Stimulated activated CD8-positive, alpha-beta memory T cell treated with anti-CD3 and anti-CD28 coated beads, Interleukin-15, amount 100 ng/mL, for 24 hours (primary cell): ENCODE results near the gene KRTAP3-1.

ENCODE experiments used
- DNase-seq: peaks from one replicate; pipeline ENCODE4 v3.0.0-alpha.2; 2020; ENCODE audit warnings: low read depth

Gene KRTAP3-1

DNA sequence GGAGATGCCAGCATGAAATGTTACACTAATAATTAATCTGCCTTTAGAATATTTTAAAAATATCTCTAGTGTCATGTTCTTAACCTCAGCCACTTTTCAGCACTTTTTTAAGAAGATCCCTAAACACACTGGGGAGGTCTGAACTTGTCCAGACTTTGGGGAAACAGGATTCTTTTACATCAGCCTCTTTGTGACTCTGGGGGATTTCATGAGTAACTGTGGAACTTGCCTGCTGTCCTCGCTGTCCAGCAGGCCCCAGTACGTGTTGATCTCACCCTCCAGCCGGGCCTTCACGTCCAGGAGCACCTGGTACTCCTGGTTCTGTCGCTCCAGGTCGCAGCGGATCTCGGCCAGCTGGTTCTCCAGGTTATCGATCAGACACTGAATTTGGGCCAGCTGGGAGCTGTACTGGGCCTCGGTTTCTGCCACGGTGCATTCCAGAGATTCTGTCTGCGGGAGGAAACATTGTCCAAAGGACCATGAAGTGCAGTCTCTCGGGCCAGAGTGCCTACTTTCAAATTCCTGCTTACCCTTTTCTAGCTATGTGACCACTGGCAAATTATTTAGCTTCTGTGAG is 30.3 kb downstream of the KRTAP3-1 start:
- DNase-seq, result no peak

DNA sequence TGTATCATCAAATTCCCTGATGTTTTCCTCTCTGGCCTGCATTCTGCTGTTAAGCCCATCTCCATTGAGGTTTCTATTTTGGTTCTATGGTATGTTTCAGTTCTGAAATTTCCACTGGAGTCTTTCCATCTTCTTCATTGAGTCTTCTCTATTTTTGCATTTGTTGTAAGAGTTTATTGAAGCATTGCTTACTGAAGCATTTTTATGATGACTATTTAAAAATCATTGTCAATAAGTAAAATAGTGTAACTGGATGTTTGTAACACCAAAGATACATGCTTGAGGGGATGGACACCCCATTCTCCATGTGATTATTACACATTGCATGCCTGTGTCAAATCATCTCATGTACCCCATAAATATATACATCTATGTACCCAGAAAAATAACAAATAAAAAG is 33.4 kb downstream of the KRTAP3-1 start:
- DNase-seq, result no peak

DNA sequence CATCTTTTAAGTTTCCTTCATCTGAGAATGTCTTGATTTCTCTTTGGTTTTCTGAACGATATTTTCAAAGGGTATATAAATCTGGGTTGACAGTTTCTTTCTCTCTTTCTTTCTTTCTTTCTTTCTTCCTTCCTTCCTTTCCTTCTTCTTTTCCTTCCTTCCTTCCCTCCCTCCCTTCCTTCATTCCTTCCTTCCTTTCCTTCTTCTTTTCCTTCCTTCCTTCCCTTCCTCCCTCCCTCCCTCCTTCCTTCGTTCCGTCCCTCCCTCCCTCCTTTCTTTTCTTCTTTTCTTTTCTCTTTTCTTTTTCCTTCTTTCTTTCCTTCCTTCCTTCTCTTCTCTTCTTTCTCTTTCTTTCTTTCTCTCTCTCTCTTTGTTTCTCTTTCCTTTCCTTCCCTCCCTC is 34.6 kb downstream of the KRTAP3-1 start:
- no peak for DNase-seq

GRCh38 chr17:40967582-40967981 is 41.3 kb downstream of the KRTAP3-1 start:
- no peak for DNase-seq

DNA sequence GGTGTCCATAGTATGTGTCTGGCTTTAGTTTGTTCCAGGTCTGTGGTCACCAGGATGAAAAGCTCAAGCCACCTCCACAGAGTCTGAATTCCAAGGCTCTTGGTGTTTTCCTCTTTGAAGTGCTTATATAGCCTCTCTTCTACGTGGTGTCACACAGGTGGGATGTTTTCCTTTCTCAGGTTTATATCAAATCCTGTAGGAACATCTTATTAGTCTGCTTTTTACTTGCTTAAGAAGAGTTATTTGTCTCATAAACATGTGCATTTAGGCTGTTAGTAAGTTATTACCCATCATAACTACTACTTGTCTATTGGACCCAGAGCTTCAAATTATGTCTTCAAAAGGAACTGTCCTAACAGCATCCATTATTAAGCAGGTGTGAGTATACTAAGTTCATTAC is 42.1 kb downstream of the KRTAP3-1 start, which contains the start of gene KRT39:
Gene KRT39 (minus strand): TSS at position 101 of the 400 bp plus-strand sequence. CDS start 92 bp downstream, at position 9.
- no peak for DNase-seq

- DNase-seq, result no peak
Measured at GRCh38 chr17:40963838-40964237, 45.1 kb downstream of the KRTAP3-1 start.

DNA sequence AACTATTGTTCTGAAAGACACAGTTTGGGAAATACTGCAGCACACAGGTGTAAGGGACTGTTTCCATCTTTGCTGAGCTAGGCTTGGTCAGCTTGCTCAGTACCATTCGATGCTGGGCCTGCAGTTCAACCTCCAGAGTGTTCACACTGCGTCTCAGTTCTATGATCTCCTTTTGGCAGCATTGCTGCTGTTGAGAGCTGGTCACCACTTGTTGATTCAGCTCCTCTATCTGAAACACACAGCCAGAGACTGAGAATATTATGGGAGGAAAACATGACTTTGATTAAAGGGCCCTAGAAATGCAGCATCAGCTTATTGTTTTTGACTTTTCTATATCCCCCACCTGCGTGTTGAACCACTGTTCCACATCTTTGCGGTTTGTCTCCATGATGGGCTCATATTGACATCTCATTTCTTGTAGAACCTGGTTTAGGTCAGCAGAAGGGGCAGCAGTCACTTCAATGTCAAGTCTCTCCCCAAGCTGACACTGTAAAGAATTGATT is 46.8 kb downstream of the KRTAP3-1 start:
- no peak for DNase-seq

GRCh38 chr17:40961591-40961990 is 47.3 kb downstream of the KRTAP3-1 start:
- no peak for DNase-seq

DNA sequence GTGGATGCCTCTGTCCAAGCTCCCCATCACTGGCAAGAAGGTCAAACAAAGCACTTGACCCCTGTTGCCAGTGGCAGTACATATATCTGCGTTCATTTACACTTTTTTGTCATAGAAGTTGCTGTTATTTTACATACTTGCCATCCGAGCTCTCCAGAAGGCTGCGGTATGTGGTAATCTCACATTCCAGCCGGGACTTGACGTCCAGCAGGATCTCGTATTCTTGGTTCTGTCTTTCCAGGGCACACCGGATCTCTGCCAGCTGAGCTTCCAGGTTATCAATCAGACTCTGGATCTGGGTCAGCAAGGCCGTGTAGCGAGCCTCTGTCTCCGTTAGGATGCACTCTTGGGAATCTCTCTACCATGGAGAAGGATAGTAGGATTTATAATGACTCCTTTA is 48.8 kb downstream of the KRTAP3-1 start:
- DNase-seq, result no peak
